B cell (primary cell): ENCODE data around the gene ADAMTS12. TPM values are rescaled to one million over a fixed set of nuclear protein-coding genes. Genes with fewer than 3 reads are reported as not detected.

ENCODE experiments used
- ATAC-seq: fragments of 200-7000 bp; cut with Tn5 transposase; one replicate; pipeline ENCODE4 v1.10.0; 2021; ENCODE audit warnings: low read depth, mild to moderate bottlenecking, moderate number of reproducible peaks, moderate library complexity
- CTCF ChIA-PET: fragments of 350-600 bp; sonication (Branson Sonifier 250); formaldehyde crosslinking; loops from one replicate; lab custom pipeline; 2021; ENCODE audit warnings: antibody characterized with exemption, inconsistent platforms; lab: Charles Lee
- POLR2A ChIA-PET: fragments of 350-600 bp; sonication (Branson Sonifier 250); formaldehyde crosslinking; loops from one replicate; lab custom pipeline; 2021; ENCODE audit warnings: antibody characterized with exemption; lab: Charles Lee
- DNase-seq: peaks from one replicate; pipeline ENCODE4 v3.0.0; 2013
- H2AFZ ChIP-seq: 2 replicates; pipeline ENCODE4 v1.6.1; 2012; ENCODE audit warnings: mild to moderate bottlenecking, low read depth, low read length; ENCODE audit not compliant: insufficient read depth, poor library complexity, severe bottlenecking
- H3K27ac ChIP-seq, 2 donors: 1 replicate in 1 of 2; 2 replicates in 1 of 2; pipeline ENCODE4 v1.5.1; 2012 to 2013; ENCODE audit warnings: low read length in 2 of 2, mild to moderate bottlenecking in 2 of 2, moderate library complexity in 1 of 2
- H3K27me3 ChIP-seq, 4 experiments: fragments of 200-600 bp in 1 of 4; sonication (generic) in 1 of 4; replicated peaks in 1 of 4; 1 replicate in 2 of 4; 2 replicates in 2 of 4; pipeline versions ENCODE4 v1.6.1 to v1.7.0; 2013 to 2016; ENCODE audit warnings: low read length in 3 of 4, mild to moderate bottlenecking in 2 of 4, mixed read lengths in 1 of 4, moderate library complexity in 1 of 4; ENCODE audit not compliant: insufficient read depth in 4 of 4, control insufficient read depth in 3 of 4; ENCODE audit errors: control extremely low read depth in 1 of 4
- H3K36me3 ChIP-seq, 2 experiments: replicated peaks in 1 of 2; 1 replicate in 1 of 2; 2 replicates in 1 of 2; pipeline versions ENCODE4 v1.6.1 to v1.7.1; 2013; ENCODE audit warnings: low read length in 1 of 2; ENCODE audit not compliant: insufficient read depth in 2 of 2, control insufficient read depth in 1 of 2; ENCODE audit errors: control extremely low read depth in 1 of 2, extremely low read depth in 1 of 2
- H3K4me1 ChIP-seq, 2 donors: fragments of 200-600 bp in 1 of 2; sonication (generic) in 1 of 2; 1 replicate in 1 of 2; 2 replicates in 1 of 2; pipeline versions ENCODE4 v1.5.1 to v1.6.1; 2013 to 2017; ENCODE audit warnings: low read length in 2 of 2; ENCODE audit not compliant: control insufficient read depth in 2 of 2, insufficient read depth in 2 of 2
- H3K4me2 ChIP-seq: replicated peaks from 2 replicates; pipeline ENCODE3; 2012; ENCODE audit warnings: mild to moderate bottlenecking, low read depth, low read length; ENCODE audit not compliant: poor library complexity, severe bottlenecking
- H3K4me3 ChIP-seq, 5 experiments: fragments of 200-600 bp in 1 of 5; sonication (generic) in 1 of 5; 1 replicate in 3 of 5; 2 replicates in 2 of 5; pipeline versions ENCODE4 v1.5.1 to v1.7.0; 2011 to 2016; ENCODE audit warnings: low read length in 4 of 5, mild to moderate bottlenecking in 4 of 5, low read depth in 2 of 5, control low read depth in 1 of 5, moderate library complexity in 1 of 5; ENCODE audit not compliant: insufficient read depth in 1 of 5; ENCODE audit errors: control extremely low read depth in 1 of 5, extremely low read depth in 1 of 5
- H3K79me2 ChIP-seq: fragments of 200-600 bp; sonication (generic); one replicate; pipeline ENCODE4 v1.6.0; 2016; ENCODE audit warnings: low read length; ENCODE audit not compliant: control insufficient read depth, insufficient read depth
- H3K9ac ChIP-seq: fragments of 200-600 bp; sonication (generic); 2 replicates; pipeline ENCODE4 v1.6.1; 2017; ENCODE audit warnings: mild to moderate bottlenecking, low read length, moderate library complexity
- H3K9me3 ChIP-seq, 3 donors: one replicate each; pipeline versions ENCODE4 v1.6.1 to v1.7.1; 2013; ENCODE audit warnings: low read length in 2 of 3; ENCODE audit not compliant: control insufficient read depth in 2 of 3, insufficient read depth in 1 of 3; ENCODE audit errors: control extremely low read depth in 1 of 3
- H4K20me1 ChIP-seq: 2 replicates; pipeline ENCODE4 v1.6.0; 2012; ENCODE audit warnings: mild to moderate bottlenecking, low read length; ENCODE audit not compliant: insufficient read depth, control insufficient read depth, poor library complexity, severe bottlenecking
- H3K27ac Mint-ChIP-seq: one replicate; pipeline ENCODE4 v1.8.0; 2021; ENCODE audit warnings: mixed read lengths
- H3K27me3 Mint-ChIP-seq: one replicate; pipeline ENCODE4 v1.8.0; 2021; ENCODE audit warnings: mixed read lengths
- H3K4me1 Mint-ChIP-seq: one replicate; pipeline ENCODE4 v1.8.0; 2021; ENCODE audit warnings: mixed read lengths
- H3K4me3 Mint-ChIP-seq: one replicate; pipeline ENCODE4 v1.8.0; 2021; ENCODE audit warnings: mixed read lengths
- H3K9me3 Mint-ChIP-seq: one replicate; pipeline ENCODE4 v1.8.0; 2022; ENCODE audit warnings: mixed read lengths; ENCODE audit not compliant: insufficient read depth
- CTCF ChIP-seq: fragments of 200-600 bp; IDR thresholded peaks from one replicate; pipeline ENCODE4 v1.8.0; 2022; ENCODE audit warnings: antibody characterized with exemption, mild to moderate bottlenecking
- EZH2 ChIP-seq: IDR thresholded peaks from 2 replicates; pipeline ENCODE4 v1.6.1; 2012; ENCODE audit warnings: borderline replicate concordance, low read depth, mild to moderate bottlenecking, moderate library complexity, low read length; ENCODE audit not compliant: insufficient read depth, poor library complexity, severe bottlenecking
- WGBS: methylation state at CpG from one replicate; pipeline ENCODE4 v1.1.5; 2013; ENCODE audit warnings: missing lambda C conversion rate; ENCODE audit not compliant: insufficient coverage; 5-methylcytosine and 5-hydroxymethylcytosine counted together
- intact Hi-C: fragments of 100-400 bp; cut with micrococcal nuclease; formaldehyde crosslinking; loops from one replicate; pipeline ENCODE4 v1.10.0; 2022
- polyA plus RNA-seq: library from polyadenylated mRNA; depleted of rRNA; stranded (reverse); fragments of >200 nt; gene quantifications from 2 replicates; pipeline ENCODE4 v1.2.3, GENCODE V29; 2012
- total RNA-seq, 2 donors: library from RNA; stranded (reverse); fragments of 120-200 nt in 1 of 2; gene quantifications; 1 replicate in 1 of 2; 2 replicates in 1 of 2; pipeline versions ENCODE4 v1.2.3 to v1.2.4, GENCODE V29; 2013 to 2022

Gene ADAMTS12
- total and polyA plus RNA-seq, 2 donors (not counting 1 experiment from before 2014, with no cell fraction given) = not detected

- no peaks in the 10 kb centered on the region for H3K4me1 Mint-ChIP-seq
- no peak overlapping the region for H3K4me3 Mint-ChIP-seq
- Histone ChIP-seq H3K79me2 (no peaks in the 10 kb centered on the region), H3K9ac (no peak overlapping the region), H3K36me3 (no peaks in the 10 kb centered on the region), H4K20me1 (no peaks in the 10 kb centered on the region), H3K4me3 (no peak overlapping the region), H3K9me3 (no peaks in the 10 kb centered on the region), H3K4me2 (no peak overlapping the region), H3K4me1 (no peaks in the 10 kb centered on the region), H2AFZ (no peak overlapping the region), H3K27me3 (no peaks in the 10 kb centered on the region), H3K27ac (no peak overlapping the region)
- no peak overlapping the region for H3K27ac Mint-ChIP-seq
- no peak for ATAC-seq
- no peaks in the 10 kb centered on the region for H3K9me3 Mint-ChIP-seq
- intact Hi-C loops = no loop called here
- DNase-seq = no peak
- ChIA-PET CTCF (no interaction called here), POLR2A (no interaction called here)
- peaks cover 5% of the 10 kb centered on the region for H3K27me3 Mint-ChIP-seq
- no peak for TF ChIP-seq CTCF
- no peak for TF ChIP-seq EZH2
- 96% methylated on average over 5 of the region's 8 CpGs for WGBS
Measured at GRCh38 chr5:33794550-33795181, 97.1 kb downstream of the ADAMTS12 start.

- H3K4me3 ChIP-seq = no peak overlapping the region
- TF ChIP-seq EZH2 (no peak), CTCF (no peak)
- no peaks in the 10 kb centered on the region for H3K79me2 ChIP-seq
- Mint-ChIP-seq H3K9me3 (no peaks in the 10 kb centered on the region), H3K4me3 (no peak overlapping the region), H3K4me1 (no peaks in the 10 kb centered on the region), H3K27ac (no peak overlapping the region), H3K27me3 (peaks cover 6% of the 10 kb centered on the region)
- H3K27me3 ChIP-seq = no peaks in the 10 kb centered on the region
- no peaks in the 10 kb centered on the region for H3K4me1 ChIP-seq
- DNase-seq (no peak), ATAC-seq (no peak)
- H3K9ac ChIP-seq = no peak overlapping the region
- CTCF ChIA-PET = no interaction called here
- no peak overlapping the region for H3K4me2 ChIP-seq
- POLR2A ChIA-PET = no interaction called here
- no peaks in the 10 kb centered on the region for H3K9me3 ChIP-seq
- intact Hi-C loops = no loop called here
- H3K27ac ChIP-seq = no peak overlapping the region
- H3K36me3 ChIP-seq = no peaks in the 10 kb centered on the region
- no peak overlapping the region for H2AFZ ChIP-seq
- 91% methylated on average over 16 of the region's 19 CpGs for WGBS
- H4K20me1 ChIP-seq = no peaks in the 10 kb centered on the region
Measured at GRCh38 chr5:33793836-33794549, 97.8 kb downstream of the ADAMTS12 start.
